HCT116 (cell line): ENCODE results near the gene DDX10. TPM values are rescaled to one million over a fixed set of nuclear protein-coding genes. Genes with fewer than 3 reads are reported as not detected.

Experiments used
- ATAC-seq: fragments of 200-7000 bp; cut with Tn5 transposase; 2 replicates; pipeline ENCODE4 v1.9.1; 2020; ENCODE audit warnings: mild to moderate bottlenecking, moderate library complexity
- BruUV-seq: library from RNA; stranded (reverse); fragments of 400-500 nt; replicated peaks from 2 replicates; lab custom pipeline; 2021; lab: Mats Ljungman, UMichigan
- CTCF ChIA-PET: fragments of 300-600 bp; sonication (Branson Sonifier 250); formaldehyde crosslinking; loops from one replicate; lab custom pipeline; 2021; ENCODE audit warnings: antibody characterized with exemption; lab: Charles Lee
- POLR2A ChIA-PET: fragments of 300-600, 350-600 bp; sonication (Branson Sonifier 250); formaldehyde crosslinking; loops from one replicate; lab custom pipeline; 2021; ENCODE audit warnings: antibody characterized with exemption; lab: Charles Lee
- RAD21 ChIA-PET, 2 experiments: fragments of 300-600 bp; sonication (Branson Sonifier 250); formaldehyde crosslinking; loops; one replicate each; lab custom pipeline; 2023; ENCODE audit warnings: low total read pairs in 2 of 2; ENCODE audit not compliant: uncharacterized antibody in 2 of 2, unreplicated experiment in 2 of 2, low non-redundant PET in 1 of 2; lab: Charles Lee
- DNase-seq: peaks from one replicate; pipeline ENCODE4 v3.0.0-alpha.2; 2010; ENCODE audit warnings: low read depth, low spot score
- H2AFZ ChIP-seq: fragments of 200-600 bp; shearing (Covaris generic), sonication (generic); 2 replicates; pipeline ENCODE4 v1.6.1; 2017; ENCODE audit warnings: low read depth, mixed run types, mixed read lengths, antibody characterized with exemption, low read length; ENCODE audit not compliant: poor library complexity, severe bottlenecking
- H3K27ac ChIP-seq: 2 replicates; pipeline ENCODE4 v1.5.1; 2012; ENCODE audit warnings: low read depth, low read length
- H3K27me3 ChIP-seq: fragments of 200-600 bp; sonication (generic); 2 replicates; pipeline ENCODE4 v1.6.1; 2016; ENCODE audit warnings: mixed run types, low read length, mixed read lengths; ENCODE audit not compliant: insufficient read depth
- H3K36me3 ChIP-seq, 2 experiments: fragments of 200-500 bp in 1 of 2; fragments of 200-600 bp in 1 of 2; sonication (Bioruptor generic) in 1 of 2; sonication (generic) in 1 of 2; 2 replicates each; pipeline versions ENCODE4 v1.5.1 to v1.6.1; 2014 to 2016; ENCODE audit warnings: low read length in 2 of 2, inconsistent platforms in 1 of 2, mixed read lengths in 1 of 2, mixed run types in 1 of 2; ENCODE audit not compliant: insufficient read depth in 2 of 2, control insufficient read depth in 1 of 2
- H3K4me1 ChIP-seq, 2 experiments: fragments of 200-600 bp in 1 of 2; sonication (generic) in 1 of 2; 2 replicates each; pipeline versions ENCODE4 v1.5.1 to v1.6.1; 2012 to 2017; ENCODE audit warnings: low read length in 2 of 2, inconsistent platforms in 1 of 2, mild to moderate bottlenecking in 1 of 2, mixed read lengths in 1 of 2, mixed run types in 1 of 2, moderate library complexity in 1 of 2; ENCODE audit not compliant: insufficient read depth in 2 of 2, control insufficient read depth in 1 of 2
- H3K4me2 ChIP-seq: fragments of 200-600 bp; sonication (generic); 2 replicates; pipeline ENCODE4 v1.6.1; 2017; ENCODE audit warnings: mixed run types, low read length, mixed read lengths
- H3K4me3 ChIP-seq, 2 experiments: fragments of 200-600 bp in 1 of 2; sonication (generic) in 1 of 2; replicated peaks in 1 of 2; 2 replicates each; pipeline ENCODE4 v1.5.1; 2011 to 2016; ENCODE audit warnings: low read length in 2 of 2, control low read depth in 1 of 2, low read depth in 1 of 2, mild to moderate bottlenecking in 1 of 2, mixed read lengths in 1 of 2, mixed run types in 1 of 2
- H3K79me2 ChIP-seq: fragments of 200-600 bp; sonication (generic); 2 replicates; pipeline ENCODE4 v1.6.1; 2017; ENCODE audit warnings: mild to moderate bottlenecking, mixed run types, low read length, moderate library complexity, mixed read lengths; ENCODE audit not compliant: insufficient read depth
- H3K9ac ChIP-seq: fragments of 200-600 bp; sonication (generic); 2 replicates; pipeline ENCODE4 v1.6.1; 2016; ENCODE audit warnings: low read length, mixed read lengths
- H3K9me2 ChIP-seq: fragments of 200-600 bp; sonication (generic), shearing (Covaris generic); 2 replicates; pipeline ENCODE4 v1.6.1; 2017; ENCODE audit warnings: mixed run types, mild to moderate bottlenecking, moderate library complexity; ENCODE audit not compliant: insufficient read depth
- H3K9me3 ChIP-seq, 2 experiments: fragments of 200-500 bp in 1 of 2; fragments of 200-600 bp in 1 of 2; sonication (Bioruptor generic) in 1 of 2; sonication (generic) in 1 of 2; 2 replicates each; pipeline ENCODE4 v1.6.1; 2014 to 2017; ENCODE audit warnings: low read length in 2 of 2, mixed read lengths in 2 of 2, inconsistent platforms in 1 of 2, low read depth in 1 of 2, mild to moderate bottlenecking in 1 of 2, mixed run types in 1 of 2, moderate library complexity in 1 of 2; ENCODE audit not compliant: control insufficient read depth in 1 of 2, insufficient read depth in 1 of 2
- H4K20me1 ChIP-seq: fragments of 200-600 bp; sonication (generic), shearing (Covaris generic); 2 replicates; pipeline ENCODE4 v1.6.1; 2017; ENCODE audit warnings: mixed run types, mild to moderate bottlenecking, moderate library complexity; ENCODE audit not compliant: insufficient read depth
- CTCF ChIP-seq, 3 experiments: fragments of 200-600 bp in 1 of 3; sonication (generic) in 1 of 3; IDR thresholded peaks in 2 of 3; conservative IDR thresholded peaks in 1 of 3; 2 replicates each; pipeline ENCODE4 v1.5.1; 2012 to 2017; ENCODE audit warnings: low read depth in 2 of 3, low read length in 2 of 3, antibody characterized with exemption in 1 of 3, borderline replicate concordance in 1 of 3, control low read depth in 1 of 3, mild to moderate bottlenecking in 1 of 3, mixed read lengths in 1 of 3, mixed run types in 1 of 3, moderate library complexity in 1 of 3; ENCODE audit not compliant: insufficient read depth in 1 of 3
- ELF1 ChIP-seq: IDR thresholded peaks from 2 replicates; pipeline ENCODE4 v1.6.1; 2012; ENCODE audit warnings: low read depth, borderline replicate concordance
- MAX ChIP-seq: IDR thresholded peaks from 2 replicates; pipeline ENCODE4 v1.6.1; 2012
- POLR2AphosphoS5 ChIP-seq: IDR thresholded peaks from 2 replicates; pipeline ENCODE4 v1.6.1; 2011; ENCODE audit warnings: mild to moderate bottlenecking, low read depth, low read length, moderate library complexity
- TCF7L2 ChIP-seq: IDR thresholded peaks from 2 replicates; pipeline ENCODE4 v1.7.0; 2011; ENCODE audit warnings: borderline replicate concordance, inconsistent platforms; ENCODE audit not compliant: insufficient read depth, insufficient read length; ENCODE audit errors: extremely low read depth
- ZBTB33 ChIP-seq: IDR thresholded peaks from 2 replicates; pipeline ENCODE4 v1.6.1; 2011; ENCODE audit warnings: mild to moderate bottlenecking, low read length, moderate library complexity; ENCODE audit not compliant: insufficient replicate concordance; ENCODE audit errors: extremely low read depth
- intact Hi-C: fragments of 100-400 bp; cut with micrococcal nuclease; formaldehyde crosslinking; loops from 2 replicates; pipeline ENCODE4 v1.10.0; 2022
- total RNA-seq: library from RNA; stranded (reverse); gene quantifications from one replicate; pipeline ENCODE4 v1.2.1, GENCODE V29; 2021; ENCODE audit not compliant: unreplicated experiment

Gene DDX10
- total RNA-seq, 1 experiment from 2014 or later, result 66.5 TPM

GRCh38 chr11:108666373-108666772 lies 1.5 kb downstream of the DDX10 start:
- Histone ChIP-seq H2AFZ (no peak overlapping the region), H3K4me3 (peak overlapping the region in 1 of 2 experiments; percentile 73; a peak in 1 of 4 replicates), H3K9me2 (no peaks in the 10 kb centered on the region), H3K4me1 (peaks cover 7 to 17% of the 10 kb centered on the region in 2 experiments; a peak in 3 of 4 replicates), H3K4me2 (peak overlapping the region; percentile 96), H3K79me2 (peaks cover 64% of the 10 kb centered on the region), H3K36me3 (peaks cover 0 to 17% of the 10 kb centered on the region in 2 experiments; a peak in 2 of 4 replicates), H3K27me3 (no peaks in the 10 kb centered on the region), H3K27ac (no peak overlapping the region), H3K9ac (no peak overlapping the region), H4K20me1 (peaks cover 5% of the 10 kb centered on the region; the same call in 1 of the 2 replicates), H3K9me3 (no peaks in the 10 kb centered on the region)
- ATAC-seq (no peak), DNase-seq (no peak)
- ChIA-PET RAD21 (no interaction called here), POLR2A (interaction anchor here (1.0 kb wide), 1 partner anchor 208 kb away, joined by 3 read pairs; no protein-coding TSS in a partner anchor), CTCF (interaction anchor here (1.1 to 2.6 kb wide), 2 partner anchors 205 to 548 kb away, joined by 4 to 12 read pairs; no protein-coding TSS in a partner anchor)
- BruUV-seq, result no TSS peak
- TF ChIP-seq POLR2AphosphoS5, result no peak
- TF ChIP-seq MAX, result no peak
- no peak for TF ChIP-seq ZBTB33
- 0 out of 6 replicates have a peak, but pooled peaks of 2 of the 3 experiments have one; percentile 9 to 24 for TF ChIP-seq CTCF (IDR thresholded peaks at IDR 0.05 in 2 of 3, conservative IDR thresholded peaks at IDR 0.05 in 1 of 3; ENCODE audit: borderline replicate concordance in 1 of 3, insufficient read depth in 1 of 3, low read depth in 2 of 3, low read length in 2 of 3)
- no peak for TF ChIP-seq TCF7L2
- no peak for TF ChIP-seq ELF1
- intact Hi-C loops, result no loop called here
